Upper lobe of right lung (tissue), 1 donor: ENCODE measurements around the gene OR5D13. TPM values are rescaled to one million over a fixed set of nuclear protein-coding genes. Genes with fewer than 3 reads are reported as not detected.

Source experiments
- ATAC-seq: fragments of 200-7000 bp; cut with Tn5 transposase; one replicate; pipeline ENCODE4 v1.9.1; 2020; ENCODE audit warnings: mild to moderate bottlenecking, moderate library complexity
- DNase-seq: peaks from one replicate; pipeline ENCODE4 v3.0.0-alpha.2; 2020
- H3K27ac ChIP-seq: fragments of 200-600 bp; one replicate; pipeline ENCODE4 v1.8.0; 2022
- H3K27me3 ChIP-seq: fragments of 200-600 bp; one replicate; pipeline ENCODE4 v1.8.0; 2022; ENCODE audit warnings: mild to moderate bottlenecking
- H3K36me3 ChIP-seq: fragments of 200-600 bp; one replicate; pipeline ENCODE4 v1.8.0; 2022
- H3K4me1 ChIP-seq: fragments of 200-600 bp; one replicate; pipeline ENCODE4 v1.8.0; 2022
- H3K4me3 ChIP-seq: fragments of 200-600 bp; one replicate; pipeline ENCODE4 v1.8.0; 2022; ENCODE audit warnings: mild to moderate bottlenecking
- H3K9me3 ChIP-seq: fragments of 200-600 bp; one replicate; pipeline ENCODE4 v1.8.0; 2022
- CTCF ChIP-seq: fragments of 200-600 bp; IDR thresholded peaks from one replicate; pipeline ENCODE4 v1.8.0; 2022; ENCODE audit warnings: antibody characterized with exemption
- intact Hi-C: fragments of 100-400 bp; cut with DNase I; formaldehyde crosslinking; loops from one replicate; pipeline ENCODE4 v1.11.0; 2022
- long read RNA-seq: library from polyadenylated mRNA; unstranded; transcript quantifications from one replicate; pipeline ENCODE4 v2.0.0, GENCODE V29; 2021
- total RNA-seq: library from RNA; stranded (reverse); fragmentation: NEBNext Ultra II Directional; extraction: Animal tissue kit (Norgen Biotek cat#: 25700); gene quantifications from one replicate; pipeline ENCODE4 v1.2.1, GENCODE V29; 2021
- donor health status: DM: no; HTN: yes; CAD: no; lungs with severe emphysema.

Gene OR5D13
- not detected for total RNA-seq
- long read RNA-seq: 0 reads

GRCh38 chr11:55773138-55773537 lies at the start of gene OR5D13:
Gene OR5D13, plus strand, starts transcription at chr11:55773438. Its CDS starts 0 bp downstream, at chr11:55773438.
- Histone ChIP-seq H3K9me3 (no peaks in the 10 kb centered on the region), H3K4me3 (no peak within 1 kb of the TSS), H3K27me3 (no peaks in the 10 kb centered on the region), H3K4me1 (no peaks in the 10 kb centered on the region), H3K27ac (no peak within 1 kb of the TSS), H3K36me3 (no peaks in the 10 kb centered on the region)
- no peak for DNase-seq
- intact Hi-C loops: no loop called here
- ATAC-seq: no peak
- TF ChIP-seq CTCF: no peak

- Histone ChIP-seq H3K36me3 (no peaks in the 10 kb centered on the region), H3K27ac (no peak overlapping the region), H3K27me3 (no peaks in the 10 kb centered on the region), H3K9me3 (no peaks in the 10 kb centered on the region), H3K4me1 (no peaks in the 10 kb centered on the region), H3K4me3 (no peak overlapping the region)
- ATAC-seq: no peak
- no peak for TF ChIP-seq CTCF
- DNase-seq: no peak
- intact Hi-C loops: no loop called here
Measured at GRCh38 chr11:55726715-55727324, 46.4 kb upstream of the OR5D13 start.

GRCh38 chr11:55732936-55733335 lies 40.3 kb upstream of the OR5D13 start:
- H3K36me3 ChIP-seq: no peaks in the 10 kb centered on the region
- H3K27me3 ChIP-seq: no peaks in the 10 kb centered on the region
- DNase-seq: no peak
- H3K4me3 ChIP-seq: no peak overlapping the region
- intact Hi-C loops: no loop called here
- no peak overlapping the region for H3K27ac ChIP-seq
- no peaks in the 10 kb centered on the region for H3K4me1 ChIP-seq
- no peak for ATAC-seq
- TF ChIP-seq CTCF: no peak
- no peaks in the 10 kb centered on the region for H3K9me3 ChIP-seq

- Histone ChIP-seq H3K4me3 (no peak overlapping the region), H3K9me3 (no peaks in the 10 kb centered on the region), H3K36me3 (no peaks in the 10 kb centered on the region), H3K27me3 (no peaks in the 10 kb centered on the region), H3K4me1 (no peaks in the 10 kb centered on the region), H3K27ac (no peak overlapping the region)
- ATAC-seq (no peak), DNase-seq (no peak)
- intact Hi-C loops: no loop called here
- TF ChIP-seq CTCF: no peak
Measured at GRCh38 chr11:55791606-55792005, 18.4 kb downstream of the OR5D13 start.

- no peak for TF ChIP-seq CTCF
- ATAC-seq (no peak), DNase-seq (no peak)
- Histone ChIP-seq H3K36me3 (no peaks in the 10 kb centered on the region), H3K27ac (no peak overlapping the region), H3K27me3 (no peaks in the 10 kb centered on the region), H3K4me3 (no peak overlapping the region), H3K4me1 (no peaks in the 10 kb centered on the region), H3K9me3 (no peaks in the 10 kb centered on the region)
- intact Hi-C loops: no loop called here
Measured at GRCh38 chr11:55793321-55793720, 20.1 kb downstream of the OR5D13 start.

- TF ChIP-seq CTCF: no peak
- no peaks in the 10 kb centered on the region for H3K4me1 ChIP-seq
- ATAC-seq (no peak), DNase-seq (no peak)
- H3K4me3 ChIP-seq: no peak within 1 kb of the TSS
- no peaks in the 10 kb centered on the region for H3K9me3 ChIP-seq
- no peaks in the 10 kb centered on the region for H3K27me3 ChIP-seq
- intact Hi-C loops: no loop called here
- H3K36me3 ChIP-seq: no peaks in the 10 kb centered on the region
- no peak within 1 kb of the TSS for H3K27ac ChIP-seq
Measured at GRCh38 chr11:55795256-55795655, 22.0 kb downstream of the OR5D13 start, which contains the start of gene OR5D14. Gene OR5D14, plus strand, starts transcription at chr11:55795556. Its CDS starts 0 bp downstream, at chr11:55795556.
